HEK293 (cell line): Measurements from ENCODE around the gene TLK1.

Experiments used
- CTCF ChIP-seq: fragments of 450-650 bp; formaldehyde crosslinking; IDR thresholded peaks from 2 replicates; pipeline ENCODE4 v1.5.1; 2016; ENCODE audit warnings: missing biosample characterization, missing genetic modification characterization
- ZBTB1 ChIP-seq: fragments of 450-650 bp; formaldehyde crosslinking; IDR thresholded peaks from 2 replicates; pipeline ENCODE4 v1.5.1; 2016; ENCODE audit warnings: missing biosample characterization, missing genetic modification characterization
- ZNF274 ChIP-seq, 2 experiments: fragments of 200-500 bp in 1 of 2; fragments of 450-650 bp in 1 of 2; sonication (Bioruptor generic) in 1 of 2; formaldehyde crosslinking in 1 of 2; IDR thresholded peaks; 2 replicates each; pipeline versions ENCODE4 v1.5.1 to v1.6.1; 2014 to 2016; ENCODE audit warnings: borderline replicate concordance in 1 of 2, inconsistent platforms in 1 of 2, low read length in 1 of 2, missing biosample characterization in 1 of 2, missing genetic modification characterization in 1 of 2
- ZSCAN18 ChIP-seq: fragments of 450-650 bp; formaldehyde crosslinking; IDR thresholded peaks from 2 replicates; pipeline ENCODE4 v1.5.1; 2016; ENCODE audit warnings: missing biosample characterization, missing genetic modification characterization

GRCh38 chr2:170996316-170996715 is 164.4 kb downstream of the TLK1 start:
- TF ChIP-seq ZSCAN18 (tag by site-specific recombination) (no peak), ZNF274 (IDR thresholded peaks at IDR 0.05; ENCODE audit: low read length) (no peak), ZNF274 (tag by site-specific recombination; IDR thresholded peaks at IDR 0.05; ENCODE audit: borderline replicate concordance) (no peak), CTCF (no peak), ZBTB1 (tag by site-specific recombination) (no peak)
